Measurements from ENCODE around the gene PTPN21. TPM values are rescaled to one million over a fixed set of nuclear protein-coding genes. Genes with fewer than 3 reads are reported as not detected.

The PTPN21 gene
- total RNA-seq, 1 donor from 2014 or later = 18.1 TPM

DNA sequence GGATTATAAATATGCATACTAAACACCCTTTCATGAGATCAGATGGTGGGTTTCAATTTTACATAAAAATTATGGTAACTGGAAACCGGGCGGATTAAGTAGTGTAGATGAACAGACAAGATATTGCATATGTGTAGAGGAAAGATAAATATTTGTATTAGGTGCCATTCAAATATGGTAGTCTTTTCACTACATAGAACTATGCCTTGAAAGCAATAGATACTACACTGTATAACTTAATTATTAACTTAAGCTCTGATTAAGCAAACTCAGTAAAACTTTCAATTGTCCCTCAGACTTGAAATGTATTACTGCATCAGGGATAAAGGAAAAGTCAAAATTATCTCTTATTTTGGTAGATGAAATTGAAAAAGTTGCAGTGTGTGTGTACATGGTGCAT, 1.9 kb downstream of the PTPN21 start:
- Histone ChIP-seq H3K36me3 (peaks cover 10 to 23% of the 10 kb centered on the region in 2 donors), H3K9me3 (no peaks in the 10 kb centered on the region), H3K27me3 (no peaks in the 10 kb centered on the region), H3K27ac (no peak overlapping the region), H3K4me3 (peak overlapping the region in 1 of 2 donors; percentile 94), H3K4me1 (peaks cover 9 to 21% of the 10 kb centered on the region in 2 donors)
- intact Hi-C loops (cut with DNase I) = loop anchor here (5.0 to 10.0 kb wide), 3 partner anchors 279 to 1702 kb away; partner anchors contain the start of genes PSMC1 and TDP1
- TF ChIP-seq, protein P1, sequence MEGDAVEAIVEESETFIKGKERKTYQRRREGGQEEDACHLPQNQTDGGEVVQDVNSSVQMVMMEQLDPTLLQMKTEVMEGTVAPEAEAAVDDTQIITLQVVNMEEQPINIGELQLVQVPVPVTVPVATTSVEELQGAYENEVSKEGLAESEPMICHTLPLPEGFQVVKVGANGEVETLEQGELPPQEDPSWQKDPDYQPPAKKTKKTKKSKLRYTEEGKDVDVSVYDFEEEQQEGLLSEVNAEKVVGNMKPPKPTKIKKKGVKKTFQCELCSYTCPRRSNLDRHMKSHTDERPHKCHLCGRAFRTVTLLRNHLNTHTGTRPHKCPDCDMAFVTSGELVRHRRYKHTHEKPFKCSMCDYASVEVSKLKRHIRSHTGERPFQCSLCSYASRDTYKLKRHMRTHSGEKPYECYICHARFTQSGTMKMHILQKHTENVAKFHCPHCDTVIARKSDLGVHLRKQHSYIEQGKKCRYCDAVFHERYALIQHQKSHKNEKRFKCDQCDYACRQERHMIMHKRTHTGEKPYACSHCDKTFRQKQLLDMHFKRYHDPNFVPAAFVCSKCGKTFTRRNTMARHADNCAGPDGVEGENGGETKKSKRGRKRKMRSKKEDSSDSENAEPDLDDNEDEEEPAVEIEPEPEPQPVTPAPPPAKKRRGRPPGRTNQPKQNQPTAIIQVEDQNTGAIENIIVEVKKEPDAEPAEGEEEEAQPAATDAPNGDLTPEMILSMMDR (IDR thresholded peaks at IDR 0.05) = no peak
- DNase-seq (ENCODE audit: low spot score in 2 of 2) = no peak

DNA sequence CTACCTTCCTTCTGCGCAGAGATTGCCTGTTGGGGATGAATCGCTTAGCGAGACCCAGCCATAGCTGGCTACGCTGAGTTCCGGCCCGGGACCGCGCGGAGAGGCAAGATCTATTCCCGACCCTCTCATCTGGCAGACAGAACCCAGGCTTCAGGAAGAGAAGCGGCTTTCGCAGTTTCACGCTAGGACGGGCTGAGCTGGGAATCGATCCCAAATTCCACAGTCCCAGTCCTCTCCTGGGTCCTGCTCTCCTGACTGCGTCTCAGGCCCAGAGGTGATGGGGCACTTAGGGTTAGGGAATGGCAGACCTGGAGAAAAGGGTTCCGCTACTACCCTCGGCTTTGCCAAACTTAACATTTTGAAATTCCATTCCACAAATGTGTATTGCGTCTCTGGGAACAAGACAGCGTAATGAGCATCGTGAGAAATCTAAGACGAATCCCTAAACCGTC, 2.8 kb downstream of the PTPN21 start:
- intact Hi-C loops (cut with DNase I) = loop anchor here (5.0 to 10.0 kb wide), 3 partner anchors 280 to 1703 kb away; partner anchors contain the start of genes PSMC1 and TDP1
- TF ChIP-seq, protein P1 (IDR thresholded peaks at IDR 0.05) = no peak
- H3K4me3 ChIP-seq = peak overlapping the region; percentile 72 to 94
- H3K4me1 ChIP-seq = peaks cover 9 to 21% of the 10 kb centered on the region in 2 donors
- H3K27ac ChIP-seq = peak overlapping the region; percentile 55 to 66
- H3K36me3 ChIP-seq = peaks cover 10 to 29% of the 10 kb centered on the region in 2 donors
- H3K9me3 ChIP-seq = no peaks in the 10 kb centered on the region
- no peak for DNase-seq (ENCODE audit: low spot score in 2 of 2)
- no peaks in the 10 kb centered on the region for H3K27me3 ChIP-seq

DNA sequence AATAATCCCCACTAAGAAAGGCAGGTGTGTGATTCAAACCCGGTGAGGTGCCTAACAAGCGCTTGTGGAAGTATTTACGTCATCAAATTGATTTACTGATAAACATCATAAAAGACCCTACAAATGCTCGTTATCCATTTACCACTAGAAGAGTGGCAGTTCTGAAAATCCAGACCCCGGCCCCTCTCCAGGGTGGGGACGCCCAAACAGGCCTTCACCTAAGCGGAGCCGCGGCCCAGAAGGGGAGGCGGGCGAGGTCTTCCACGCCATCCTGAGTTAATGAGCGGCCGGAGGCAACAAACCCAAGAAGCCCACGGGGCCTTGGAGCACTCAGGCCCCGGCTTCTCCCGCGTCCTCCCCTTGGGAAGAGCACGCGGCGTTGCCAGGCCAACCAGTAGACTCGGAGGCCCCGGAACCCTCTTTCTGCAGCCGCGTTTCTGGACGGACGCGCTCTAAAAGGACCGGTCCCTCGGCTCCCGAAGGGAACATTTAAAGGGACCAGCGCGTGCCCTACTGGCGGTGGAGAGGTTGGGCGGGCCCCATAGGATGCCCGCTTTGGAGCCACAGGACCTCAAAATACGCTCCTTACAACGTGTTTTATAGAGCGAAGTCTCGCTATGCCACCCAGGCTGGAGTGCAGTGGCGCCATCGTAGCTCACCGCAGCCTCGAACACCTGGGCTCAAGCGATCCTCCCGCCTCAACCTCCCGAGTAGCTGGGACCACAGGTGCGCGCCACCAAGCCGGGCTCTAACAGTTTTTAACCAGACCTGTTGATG, 3.5 kb downstream of the PTPN21 start:
- Histone ChIP-seq H3K4me3 (peak overlapping the region; percentile 72 to 94), H3K36me3 (peaks cover 10 to 29% of the 10 kb centered on the region in 2 donors), H3K9me3 (no peaks in the 10 kb centered on the region), H3K27ac (peak overlapping the region; percentile 55 to 66), H3K4me1 (peaks cover 9 to 21% of the 10 kb centered on the region in 2 donors), H3K27me3 (no peaks in the 10 kb centered on the region)
- peak; percentile 19 to 82 for DNase-seq (ENCODE audit: low spot score in 2 of 2)
- intact Hi-C loops (cut with DNase I) = loop anchor here (5.0 to 10.0 kb wide), 3 partner anchors 281 to 1704 kb away; partner anchors contain the start of genes PSMC1 and TDP1
- TF ChIP-seq, protein P1 (IDR thresholded peaks at IDR 0.05) = peak; percentile 31 to 47 (median 35)

DNA sequence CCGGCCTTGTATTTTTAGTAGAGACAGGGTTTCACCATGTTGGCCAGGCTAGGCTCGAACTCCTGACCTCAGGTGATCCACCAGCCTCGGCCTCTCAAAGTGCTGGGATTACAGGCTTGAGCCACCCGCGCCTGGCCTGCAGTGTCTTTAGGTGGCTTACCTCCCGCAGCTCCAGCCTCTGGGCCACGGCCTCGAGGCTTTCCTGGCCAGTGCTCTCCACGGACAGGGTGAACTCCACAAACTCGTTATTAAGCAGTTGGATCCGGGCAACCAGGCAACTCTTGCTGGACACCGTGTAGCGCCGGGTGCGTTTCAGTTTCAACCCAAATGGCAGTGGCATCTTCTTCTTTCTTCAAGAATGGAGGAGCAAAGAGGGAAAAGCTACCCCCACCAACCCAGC, 4.7 kb downstream of the PTPN21 start:
- Histone ChIP-seq H3K27me3 (no peaks in the 10 kb centered on the region), H3K36me3 (peaks cover 16 to 29% of the 10 kb centered on the region in 2 donors), H3K9me3 (no peaks in the 10 kb centered on the region), H3K27ac (no peak overlapping the region), H3K4me3 (no peak overlapping the region), H3K4me1 (peaks cover 9 to 18% of the 10 kb centered on the region in 2 donors)
- TF ChIP-seq, protein P1 (IDR thresholded peaks at IDR 0.05) = no peak
- intact Hi-C loops (cut with DNase I) = loop anchor here (5.0 to 10.0 kb wide), 3 partner anchors 282 to 1705 kb away; partner anchors contain the start of genes PSMC1 and TDP1
- DNase-seq (ENCODE audit: low spot score in 2 of 2) = no peak

DNA sequence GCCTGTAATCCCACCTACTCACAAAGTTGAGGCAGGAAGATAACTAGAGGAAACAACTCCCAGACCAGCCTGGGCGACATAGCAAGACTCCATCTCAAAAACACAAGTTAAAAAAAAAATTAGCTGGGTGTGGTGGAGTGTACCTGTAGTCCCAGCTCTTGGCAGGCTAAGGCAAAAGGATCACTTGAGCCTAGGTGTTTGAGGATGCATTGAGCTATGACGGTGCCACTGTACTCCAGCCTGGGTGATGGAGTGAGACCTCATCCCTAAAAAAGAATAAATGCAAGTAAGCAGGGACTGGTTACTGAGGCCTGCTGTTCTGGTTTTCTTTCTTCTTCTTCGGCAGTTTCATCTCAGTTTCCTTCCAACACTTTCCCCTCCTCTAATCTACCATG, 7.4 kb downstream of the PTPN21 start:
- Histone ChIP-seq H3K36me3 (peaks cover 18 to 38% of the 10 kb centered on the region in 2 donors), H3K4me3 (no peak overlapping the region), H3K27me3 (no peaks in the 10 kb centered on the region), H3K9me3 (no peaks in the 10 kb centered on the region), H3K27ac (no peak overlapping the region), H3K4me1 (peaks cover 9 to 22% of the 10 kb centered on the region in 2 donors)
- intact Hi-C loops (cut with DNase I) = no loop called here
- DNase-seq (ENCODE audit: low spot score in 2 of 2) = no peak
- TF ChIP-seq, protein P1 (IDR thresholded peaks at IDR 0.05) = no peak
